Natural killer cell (primary cell): ENCODE measurements around the gene NEBL. TPM values are rescaled to one million over a fixed set of nuclear protein-coding genes. Genes with fewer than 3 reads are reported as not detected.

ENCODE experiments used
- ATAC-seq, 3 donors: fragments of 150-1000 bp in 2 of 3; fragments of 200-7000 bp in 1 of 3; cut with Tn5 transposase; 1 replicate in 1 of 3; 2 replicates in 2 of 3; pipeline ENCODE4 v1.10.0; 2021; ENCODE audit warnings: mild to moderate bottlenecking in 2 of 3, moderate library complexity in 2 of 3
- DNase-seq, 2 donors: peaks; one replicate each; pipeline versions ENCODE4 v3.0.0 to v3.0.0-alpha.2; 2013 to 2021; ENCODE audit warnings: mixed read lengths in 1 of 2
- H3K27ac ChIP-seq: one replicate; pipeline ENCODE4 v1.5.1; 2013; ENCODE audit warnings: mild to moderate bottlenecking, low read length
- H3K27me3 ChIP-seq: one replicate; pipeline ENCODE4 v1.6.1; 2013; ENCODE audit warnings: low read length; ENCODE audit not compliant: control insufficient read depth, insufficient read depth
- H3K36me3 ChIP-seq: one replicate; pipeline ENCODE4 v1.6.1; 2013; ENCODE audit warnings: low read length; ENCODE audit not compliant: control insufficient read depth, insufficient read depth
- H3K4me1 ChIP-seq: one replicate; pipeline ENCODE4 v1.6.1; 2013; ENCODE audit warnings: low read length; ENCODE audit not compliant: control insufficient read depth, insufficient read depth
- H3K4me3 ChIP-seq: one replicate; pipeline ENCODE4 v1.5.1; 2013; ENCODE audit warnings: low read length
- H3K9me3 ChIP-seq: one replicate; pipeline ENCODE4 v1.6.1; 2013; ENCODE audit warnings: low read length; ENCODE audit not compliant: control insufficient read depth, insufficient read depth
- H3K27ac Mint-ChIP-seq, 2 donors: one replicate each; pipeline ENCODE4 v1.8.0; 2022; ENCODE audit warnings: mild to moderate bottlenecking in 2 of 2, mixed read lengths in 2 of 2, moderate library complexity in 1 of 2
- H3K27me3 Mint-ChIP-seq, 2 donors: one replicate each; pipeline ENCODE4 v1.8.0; 2022; ENCODE audit warnings: low read depth in 2 of 2, mixed read lengths in 2 of 2
- H3K36me3 Mint-ChIP-seq: one replicate; pipeline ENCODE4 v1.8.0; 2022; ENCODE audit warnings: mixed read lengths
- H3K4me1 Mint-ChIP-seq, 2 donors: one replicate each; pipeline ENCODE4 v1.8.0; 2022; ENCODE audit warnings: mixed read lengths in 2 of 2
- H3K4me3 Mint-ChIP-seq: one replicate; pipeline ENCODE4 v1.8.0; 2022; ENCODE audit warnings: mild to moderate bottlenecking, moderate library complexity, mixed read lengths
- H3K9me3 Mint-ChIP-seq, 2 donors: one replicate each; pipeline ENCODE4 v1.8.0; 2022; ENCODE audit warnings: mixed read lengths in 2 of 2
- CTCF ChIP-seq: fragments of 200-600 bp; IDR thresholded peaks from one replicate; pipeline ENCODE4 v1.8.0; 2022; ENCODE audit warnings: antibody characterized with exemption
- WGBS: methylation state at CpG from one replicate; pipeline ENCODE4 v1.1.7; 2013; ENCODE audit warnings: missing lambda C conversion rate; ENCODE audit not compliant: insufficient coverage; 5-methylcytosine and 5-hydroxymethylcytosine counted together
- intact Hi-C: fragments of 100-400 bp; cut with micrococcal nuclease; formaldehyde crosslinking; loops from one replicate; pipeline ENCODE4 v1.14.2; 2022
- total RNA-seq, 4 donors: library from RNA; stranded (reverse); fragments of 120-200 nt in 1 of 4; gene quantifications; one replicate each; pipeline versions ENCODE4 v1.2.3 to v1.2.4, GENCODE V29; 2013 to 2022

NEBL gene
- total RNA-seq, 3 donors from 2014 or later (not counting 1 experiment from before 2014, with no cell fraction given), result 1.1 to 1.5 TPM; not detected in 1

- H3K4me1 Mint-ChIP-seq, result peaks cover 22 to 32% of the 10 kb centered on the region in 2 donors
- Histone ChIP-seq H3K27me3 (no peaks in the 10 kb centered on the region), H3K9me3 (no peaks in the 10 kb centered on the region), H3K4me3 (no peak overlapping the region), H3K27ac (no peak overlapping the region), H3K4me1 (peaks cover 4% of the 10 kb centered on the region), H3K36me3 (no peaks in the 10 kb centered on the region)
- DNase-seq, result no peak
- intact Hi-C loops, result no loop called here
- 100% methylated on average over 1 of the region's 2 CpGs for WGBS
- peaks cover 0 to 3% of the 10 kb centered on the region in 2 donors for H3K27me3 Mint-ChIP-seq
- no peak overlapping the region for H3K4me3 Mint-ChIP-seq
- no peak overlapping the region for H3K27ac Mint-ChIP-seq
- no peaks in the 10 kb centered on the region for H3K36me3 Mint-ChIP-seq
- H3K9me3 Mint-ChIP-seq, result no peaks in the 10 kb centered on the region
- no peak for TF ChIP-seq CTCF
- no peak for ATAC-seq
Observed at GRCh38 chr10:20771051-20771450, 126.1 kb downstream of the NEBL start.

DNA sequence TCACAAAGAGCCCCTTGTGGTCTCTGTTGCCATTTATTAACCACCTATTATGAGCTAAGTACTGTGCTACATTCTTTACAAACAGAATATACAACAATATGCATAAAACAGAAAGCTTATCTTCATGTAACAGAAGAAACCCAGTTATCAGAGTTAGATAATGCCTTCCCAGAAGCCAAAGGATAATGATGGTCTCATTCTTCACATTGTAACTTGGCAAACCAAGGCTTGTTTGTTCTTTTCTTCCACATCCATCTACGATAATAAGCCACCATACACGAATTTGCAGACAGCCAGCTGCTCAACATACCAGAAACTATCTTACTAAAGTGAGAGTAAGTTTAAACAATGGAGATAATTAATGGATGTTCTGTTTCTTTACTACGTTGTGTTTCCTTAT is 127.6 kb downstream of the NEBL start:
- no peaks in the 10 kb centered on the region for H3K36me3 ChIP-seq
- Mint-ChIP-seq H3K9me3 (no peaks in the 10 kb centered on the region), H3K27me3 (no peaks in the 10 kb centered on the region), H3K36me3 (no peaks in the 10 kb centered on the region), H3K4me1 (peaks cover 22 to 32% of the 10 kb centered on the region in 2 donors), H3K27ac (no peak overlapping the region), H3K4me3 (no peak overlapping the region)
- no peaks in the 10 kb centered on the region for H3K27me3 ChIP-seq
- WGBS, result 80% methylated on average over 1 of the region's 3 CpGs
- no peak overlapping the region for H3K4me3 ChIP-seq
- H3K4me1 ChIP-seq, result peaks cover 4% of the 10 kb centered on the region
- intact Hi-C loops, result loop anchor here (1.0 kb wide), 1 partner anchor 950 kb away; no protein-coding TSS in a partner anchor
- no peak for TF ChIP-seq CTCF
- ATAC-seq, result no peak
- DNase-seq, result no peak
- H3K9me3 ChIP-seq, result no peaks in the 10 kb centered on the region
- no peak overlapping the region for H3K27ac ChIP-seq

- Mint-ChIP-seq H3K4me1 (peaks cover 22 to 32% of the 10 kb centered on the region in 2 donors), H3K36me3 (no peaks in the 10 kb centered on the region), H3K27me3 (no peaks in the 10 kb centered on the region), H3K4me3 (no peak overlapping the region), H3K9me3 (no peaks in the 10 kb centered on the region), H3K27ac (no peak overlapping the region)
- H3K4me3 ChIP-seq, result no peak overlapping the region
- peak; percentile 76 for TF ChIP-seq CTCF
- H3K27ac ChIP-seq, result no peak overlapping the region
- H3K4me1 ChIP-seq, result peaks cover 4% of the 10 kb centered on the region
- no peaks in the 10 kb centered on the region for H3K27me3 ChIP-seq
- WGBS, result no CpG with 5 or more reads among the region's 3 CpGs
- no peaks in the 10 kb centered on the region for H3K36me3 ChIP-seq
- peak in 2 of 3 donors; percentile 49 to 62 for ATAC-seq
- DNase-seq, result no peak
- intact Hi-C loops, result loop anchor here (1.0 kb wide), 1 partner anchor 950 kb away; no protein-coding TSS in a partner anchor
- H3K9me3 ChIP-seq, result no peaks in the 10 kb centered on the region
Observed at GRCh38 chr10:20768843-20769242, 128.3 kb downstream of the NEBL start.

GRCh38 chr10:20767028-20767427 is 130.1 kb downstream of the NEBL start:
- no peak for DNase-seq
- Histone ChIP-seq H3K4me3 (no peak overlapping the region), H3K9me3 (no peaks in the 10 kb centered on the region), H3K4me1 (peaks cover 4% of the 10 kb centered on the region), H3K27me3 (no peaks in the 10 kb centered on the region), H3K36me3 (no peaks in the 10 kb centered on the region), H3K27ac (no peak overlapping the region)
- Mint-ChIP-seq H3K27ac (no peak overlapping the region), H3K36me3 (no peaks in the 10 kb centered on the region), H3K9me3 (no peaks in the 10 kb centered on the region), H3K27me3 (peaks cover 0 to 4% of the 10 kb centered on the region in 2 donors), H3K4me1 (peaks cover 23 to 32% of the 10 kb centered on the region in 2 donors), H3K4me3 (no peak overlapping the region)
- intact Hi-C loops, result no loop called here
- TF ChIP-seq CTCF, result no peak
- 64% methylated on average over 2 of the region's 2 CpGs for WGBS
- ATAC-seq, result no peak
